HCT116 (cell line): ENCODE results near the gene SNED1. TPM values are rescaled to one million over a fixed set of nuclear protein-coding genes. Genes with fewer than 3 reads are reported as not detected.

Source experiments
- ATAC-seq: fragments of 200-7000 bp; cut with Tn5 transposase; 2 replicates; pipeline ENCODE4 v1.9.1; 2020; ENCODE audit warnings: mild to moderate bottlenecking, moderate library complexity
- BruUV-seq: library from RNA; stranded (reverse); fragments of 400-500 nt; replicated peaks from 2 replicates; lab custom pipeline; 2021; lab: Mats Ljungman, UMichigan
- CTCF ChIA-PET: fragments of 300-600 bp; sonication (Branson Sonifier 250); formaldehyde crosslinking; loops from one replicate; lab custom pipeline; 2021; ENCODE audit warnings: antibody characterized with exemption; lab: Charles Lee
- POLR2A ChIA-PET: fragments of 300-600, 350-600 bp; sonication (Branson Sonifier 250); formaldehyde crosslinking; loops from one replicate; lab custom pipeline; 2021; ENCODE audit warnings: antibody characterized with exemption; lab: Charles Lee
- RAD21 ChIA-PET, 2 experiments: fragments of 300-600 bp; sonication (Branson Sonifier 250); formaldehyde crosslinking; loops; one replicate each; lab custom pipeline; 2023; ENCODE audit warnings: low total read pairs in 2 of 2; ENCODE audit not compliant: uncharacterized antibody in 2 of 2, unreplicated experiment in 2 of 2, low non-redundant PET in 1 of 2; lab: Charles Lee
- DNase-seq: peaks from one replicate; pipeline ENCODE4 v3.0.0-alpha.2; 2010; ENCODE audit warnings: low read depth, low spot score
- H2AFZ ChIP-seq: fragments of 200-600 bp; shearing (Covaris generic), sonication (generic); 2 replicates; pipeline ENCODE4 v1.6.1; 2017; ENCODE audit warnings: low read depth, mixed run types, mixed read lengths, antibody characterized with exemption, low read length; ENCODE audit not compliant: poor library complexity, severe bottlenecking
- H3K27ac ChIP-seq: 2 replicates; pipeline ENCODE4 v1.5.1; 2012; ENCODE audit warnings: low read depth, low read length
- H3K27me3 ChIP-seq: fragments of 200-600 bp; sonication (generic); 2 replicates; pipeline ENCODE4 v1.6.1; 2016; ENCODE audit warnings: mixed run types, low read length, mixed read lengths; ENCODE audit not compliant: insufficient read depth
- H3K36me3 ChIP-seq, 2 experiments: fragments of 200-500 bp in 1 of 2; fragments of 200-600 bp in 1 of 2; sonication (Bioruptor generic) in 1 of 2; sonication (generic) in 1 of 2; 2 replicates each; pipeline versions ENCODE4 v1.5.1 to v1.6.1; 2014 to 2016; ENCODE audit warnings: low read length in 2 of 2, inconsistent platforms in 1 of 2, mixed read lengths in 1 of 2, mixed run types in 1 of 2; ENCODE audit not compliant: insufficient read depth in 2 of 2, control insufficient read depth in 1 of 2
- H3K4me1 ChIP-seq, 2 experiments: fragments of 200-600 bp in 1 of 2; sonication (generic) in 1 of 2; 2 replicates each; pipeline versions ENCODE4 v1.5.1 to v1.6.1; 2012 to 2017; ENCODE audit warnings: low read length in 2 of 2, inconsistent platforms in 1 of 2, mild to moderate bottlenecking in 1 of 2, mixed read lengths in 1 of 2, mixed run types in 1 of 2, moderate library complexity in 1 of 2; ENCODE audit not compliant: insufficient read depth in 2 of 2, control insufficient read depth in 1 of 2
- H3K4me2 ChIP-seq: fragments of 200-600 bp; sonication (generic); 2 replicates; pipeline ENCODE4 v1.6.1; 2017; ENCODE audit warnings: mixed run types, low read length, mixed read lengths
- H3K4me3 ChIP-seq, 2 experiments: fragments of 200-600 bp in 1 of 2; sonication (generic) in 1 of 2; replicated peaks in 1 of 2; 2 replicates each; pipeline ENCODE4 v1.5.1; 2011 to 2016; ENCODE audit warnings: low read length in 2 of 2, control low read depth in 1 of 2, low read depth in 1 of 2, mild to moderate bottlenecking in 1 of 2, mixed read lengths in 1 of 2, mixed run types in 1 of 2
- H3K79me2 ChIP-seq: fragments of 200-600 bp; sonication (generic); 2 replicates; pipeline ENCODE4 v1.6.1; 2017; ENCODE audit warnings: mild to moderate bottlenecking, mixed run types, low read length, moderate library complexity, mixed read lengths; ENCODE audit not compliant: insufficient read depth
- H3K9ac ChIP-seq: fragments of 200-600 bp; sonication (generic); 2 replicates; pipeline ENCODE4 v1.6.1; 2016; ENCODE audit warnings: low read length, mixed read lengths
- H3K9me2 ChIP-seq: fragments of 200-600 bp; sonication (generic), shearing (Covaris generic); 2 replicates; pipeline ENCODE4 v1.6.1; 2017; ENCODE audit warnings: mixed run types, mild to moderate bottlenecking, moderate library complexity; ENCODE audit not compliant: insufficient read depth
- H3K9me3 ChIP-seq, 2 experiments: fragments of 200-500 bp in 1 of 2; fragments of 200-600 bp in 1 of 2; sonication (Bioruptor generic) in 1 of 2; sonication (generic) in 1 of 2; 2 replicates each; pipeline ENCODE4 v1.6.1; 2014 to 2017; ENCODE audit warnings: low read length in 2 of 2, mixed read lengths in 2 of 2, inconsistent platforms in 1 of 2, low read depth in 1 of 2, mild to moderate bottlenecking in 1 of 2, mixed run types in 1 of 2, moderate library complexity in 1 of 2; ENCODE audit not compliant: control insufficient read depth in 1 of 2, insufficient read depth in 1 of 2
- H4K20me1 ChIP-seq: fragments of 200-600 bp; sonication (generic), shearing (Covaris generic); 2 replicates; pipeline ENCODE4 v1.6.1; 2017; ENCODE audit warnings: mixed run types, mild to moderate bottlenecking, moderate library complexity; ENCODE audit not compliant: insufficient read depth
- CBX3 ChIP-seq: IDR thresholded peaks from 2 replicates; pipeline ENCODE4 v1.6.1; 2012; ENCODE audit warnings: low read depth
- CEBPB ChIP-seq: IDR thresholded peaks from 2 replicates; pipeline ENCODE4 v1.6.1; 2012; ENCODE audit warnings: low read depth
- EZH2 ChIP-seq: fragments of 200-600 bp; sonication (generic); IDR thresholded peaks from 2 replicates; pipeline ENCODE4 v1.6.1; 2017; ENCODE audit warnings: antibody characterized with exemption, mixed run types
- JUND ChIP-seq: IDR thresholded peaks from 2 replicates; pipeline ENCODE4 v1.6.1; 2012
- POLR2A ChIP-seq: IDR thresholded peaks from 2 replicates; pipeline ENCODE4 v1.7.0; 2011; ENCODE audit warnings: borderline replicate concordance; ENCODE audit not compliant: insufficient read depth, insufficient read length; ENCODE audit errors: extremely low read depth
- POLR2AphosphoS5 ChIP-seq: IDR thresholded peaks from 2 replicates; pipeline ENCODE4 v1.6.1; 2011; ENCODE audit warnings: mild to moderate bottlenecking, low read depth, low read length, moderate library complexity
- RAD21 ChIP-seq: IDR thresholded peaks from 2 replicates; pipeline ENCODE4 v1.6.1; 2012; ENCODE audit warnings: low read depth, mild to moderate bottlenecking
- SP1 ChIP-seq: IDR thresholded peaks from 2 replicates; pipeline ENCODE4 v1.6.1; 2012; ENCODE audit warnings: low read depth
- SRF ChIP-seq: IDR thresholded peaks from 2 replicates; pipeline ENCODE4 v1.6.1; 2012; ENCODE audit warnings: low read depth
- YY1 ChIP-seq: IDR thresholded peaks from 2 replicates; pipeline ENCODE4 v1.6.1; 2011; ENCODE audit warnings: low read length, low read depth, moderate library complexity, mild to moderate bottlenecking; ENCODE audit not compliant: insufficient replicate concordance; ENCODE audit errors: extremely low read depth
- intact Hi-C: fragments of 100-400 bp; cut with micrococcal nuclease; formaldehyde crosslinking; loops from 2 replicates; pipeline ENCODE4 v1.10.0; 2022
- total RNA-seq: library from RNA; stranded (reverse); gene quantifications from one replicate; pipeline ENCODE4 v1.2.1, GENCODE V29; 2021; ENCODE audit not compliant: unreplicated experiment
- TF ChIP-seq, protein P1 (sequence below), 3 experiments: fragments of 200-600 bp in 1 of 3; sonication (generic) in 1 of 3; IDR thresholded peaks in 2 of 3; conservative IDR thresholded peaks in 1 of 3; 2 replicates each; pipeline ENCODE4 v1.5.1; 2012 to 2017; ENCODE audit warnings: low read depth in 2 of 3, low read length in 2 of 3, antibody characterized with exemption in 1 of 3, borderline replicate concordance in 1 of 3, control low read depth in 1 of 3, mild to moderate bottlenecking in 1 of 3, mixed read lengths in 1 of 3, mixed run types in 1 of 3, moderate library complexity in 1 of 3; ENCODE audit not compliant: insufficient read depth in 1 of 3
- TF ChIP-seq, protein P2 (sequence below): IDR thresholded peaks from 2 replicates; pipeline ENCODE4 v1.6.1; 2012

SNED1 gene
- total RNA-seq, 1 experiment from 2014 or later: 9.6 TPM

DNA sequence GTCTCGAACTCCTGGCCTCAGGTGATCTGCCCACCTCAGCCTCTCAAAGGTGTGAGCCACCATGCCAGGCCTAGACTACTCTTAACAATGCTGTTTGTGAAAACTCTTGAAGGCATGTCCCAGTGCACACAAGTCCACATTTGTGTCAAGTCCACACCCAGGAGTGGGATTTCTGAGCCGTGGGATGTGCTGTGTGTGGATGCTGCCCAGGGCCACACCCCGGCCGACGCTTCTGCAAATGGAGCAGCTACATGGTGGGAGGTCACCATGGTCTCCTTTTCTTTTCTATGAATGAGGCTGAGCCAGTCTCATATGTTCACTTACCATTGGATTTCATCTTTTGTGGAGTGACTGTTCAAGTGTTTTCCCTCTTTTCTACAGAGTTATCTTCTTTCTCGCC, 15.8 kb downstream of the SNED1 start:
- Histone ChIP-seq H3K9ac (no peak overlapping the region), H3K27ac (no peak overlapping the region), H3K79me2 (no peaks in the 10 kb centered on the region), H3K9me3 (no peaks in the 10 kb centered on the region), H4K20me1 (no peaks in the 10 kb centered on the region), H2AFZ (no peak overlapping the region), H3K4me1 (peaks cover 0 to 7% of the 10 kb centered on the region in 2 experiments; a peak in 1 of 4 replicates), H3K36me3 (no peaks in the 10 kb centered on the region), H3K9me2 (no peaks in the 10 kb centered on the region), H3K27me3 (no peaks in the 10 kb centered on the region), H3K4me3 (no peak overlapping the region), H3K4me2 (no peak overlapping the region)
- POLR2A ChIA-PET: no interaction called here
- CTCF ChIA-PET: no interaction called here
- RAD21 ChIA-PET: no interaction called here
- BruUV-seq: no TSS peak
- DNase-seq (no peak), ATAC-seq (no peak)
- intact Hi-C loops: no loop called here
- TF ChIP-seq CEBPB (no peak), YY1 (no peak), EZH2 (no peak), JUND (no peak), POLR2A (no peak), RAD21 (no peak), POLR2AphosphoS5 (no peak), SP1 (no peak), CBX3 (no peak), SRF (no peak)
- TF ChIP-seq, protein P1, sequence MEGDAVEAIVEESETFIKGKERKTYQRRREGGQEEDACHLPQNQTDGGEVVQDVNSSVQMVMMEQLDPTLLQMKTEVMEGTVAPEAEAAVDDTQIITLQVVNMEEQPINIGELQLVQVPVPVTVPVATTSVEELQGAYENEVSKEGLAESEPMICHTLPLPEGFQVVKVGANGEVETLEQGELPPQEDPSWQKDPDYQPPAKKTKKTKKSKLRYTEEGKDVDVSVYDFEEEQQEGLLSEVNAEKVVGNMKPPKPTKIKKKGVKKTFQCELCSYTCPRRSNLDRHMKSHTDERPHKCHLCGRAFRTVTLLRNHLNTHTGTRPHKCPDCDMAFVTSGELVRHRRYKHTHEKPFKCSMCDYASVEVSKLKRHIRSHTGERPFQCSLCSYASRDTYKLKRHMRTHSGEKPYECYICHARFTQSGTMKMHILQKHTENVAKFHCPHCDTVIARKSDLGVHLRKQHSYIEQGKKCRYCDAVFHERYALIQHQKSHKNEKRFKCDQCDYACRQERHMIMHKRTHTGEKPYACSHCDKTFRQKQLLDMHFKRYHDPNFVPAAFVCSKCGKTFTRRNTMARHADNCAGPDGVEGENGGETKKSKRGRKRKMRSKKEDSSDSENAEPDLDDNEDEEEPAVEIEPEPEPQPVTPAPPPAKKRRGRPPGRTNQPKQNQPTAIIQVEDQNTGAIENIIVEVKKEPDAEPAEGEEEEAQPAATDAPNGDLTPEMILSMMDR (IDR thresholded peaks at IDR 0.05 in 2 of 3, conservative IDR thresholded peaks at IDR 0.05 in 1 of 3; ENCODE audit: borderline replicate concordance in 1 of 3, insufficient read depth in 1 of 3, low read depth in 2 of 3, low read length in 2 of 3): no peak
- TF ChIP-seq, protein P2, sequence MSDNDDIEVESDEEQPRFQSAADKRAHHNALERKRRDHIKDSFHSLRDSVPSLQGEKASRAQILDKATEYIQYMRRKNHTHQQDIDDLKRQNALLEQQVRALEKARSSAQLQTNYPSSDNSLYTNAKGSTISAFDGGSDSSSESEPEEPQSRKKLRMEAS: no peak
